Kidney (tissue), 14 donors: ENCODE results near the gene TNFRSF14. TPM values are rescaled to one million over a fixed set of nuclear protein-coding genes. Genes with fewer than 3 reads are reported as not detected.
A peak's percentile ranks its signal among the peaks of the same experiment; 100 is the strongest.

Source experiments
- DNase-seq, 5 donors: peaks; one replicate each; pipeline ENCODE4 v3.0.0-alpha.2; 2013 to 2020
- FAIRE-seq: peaks from 2 replicates; lab custom pipeline; 2012; peaks lifted over from hg19 to GRCh38; lab: Jason Lieb, UNC
- H3K27ac ChIP-seq, 2 donors: one replicate each; pipeline ENCODE4 v1.7.0; 2013; ENCODE audit warnings: low read depth in 2 of 2, low read length in 2 of 2, inconsistent platforms in 1 of 2
- H3K27me3 ChIP-seq: one replicate; pipeline ENCODE4 v1.7.1; 2013; ENCODE audit warnings: low read length, inconsistent platforms; ENCODE audit not compliant: control insufficient read depth, insufficient read depth
- H3K36me3 ChIP-seq, 3 donors: one replicate each; pipeline versions ENCODE4 v1.7.0 to v1.7.1; 2013; ENCODE audit warnings: low read length in 3 of 3, control low read depth in 1 of 3, inconsistent platforms in 1 of 3; ENCODE audit not compliant: insufficient read depth in 3 of 3, control insufficient read depth in 2 of 3
- H3K4me1 ChIP-seq, 3 donors: one replicate each; pipeline versions ENCODE4 v1.7.0 to v1.7.1; 2013; ENCODE audit warnings: low read length in 3 of 3, inconsistent platforms in 1 of 3, low read depth in 1 of 3; ENCODE audit not compliant: control insufficient read depth in 2 of 3, insufficient read depth in 2 of 3
- H3K4me3 ChIP-seq, 3 donors: one replicate each; pipeline versions ENCODE4 v1.7.0 to v1.8.1; 2013; ENCODE audit warnings: low read length in 3 of 3, control low read depth in 1 of 3, inconsistent platforms in 1 of 3
- H3K9ac ChIP-seq, 3 donors: one replicate each; pipeline versions ENCODE4 v1.7.0 to v1.7.1; 2013; ENCODE audit warnings: low read length in 3 of 3, control low read depth in 1 of 3, inconsistent platforms in 1 of 3
- H3K9me3 ChIP-seq, 3 donors: one replicate each; pipeline versions ENCODE4 v1.7.0 to v1.7.1; 2013; ENCODE audit warnings: low read length in 3 of 3, control low read depth in 1 of 3, inconsistent platforms in 1 of 3; ENCODE audit not compliant: control insufficient read depth in 2 of 3, insufficient read depth in 1 of 3
- intact Hi-C: fragments of 100-400 bp; cut with DNase I; formaldehyde crosslinking; loops from one replicate; pipeline ENCODE4 v1.11.1; 2022
- polyA plus RNA-seq: library from polyadenylated mRNA; stranded (reverse); fragments of 350-450 nt; fragmentation: Illumina TruSeq; extraction: RNeasy Lipid Tissue Mini Kit (QIAGEN cat#74804); gene quantifications from one replicate; pipeline ENCODE4 v1.2.3, GENCODE V29; 2014; ENCODE audit warnings: low read depth, low replicate concordance; ENCODE audit not compliant: insufficient read depth
- total RNA-seq: library from RNA; stranded (reverse); fragmentation: NEBNext Ultra II Directional; extraction: Animal tissue kit (Norgen Biotek cat#: 25700); gene quantifications from one replicate; pipeline ENCODE4 v1.2.1, GENCODE V29; 2021
- TF ChIP-seq, protein P1 (sequence below): IDR thresholded peaks from 3 replicates; pipeline ENCODE4 v1.5.1; 2012; ENCODE audit warnings: mild to moderate bottlenecking, moderate library complexity, borderline replicate concordance; ENCODE audit not compliant: insufficient read depth; ENCODE audit errors: extremely low read depth
- donor health status: control.
- donor health status: control.
- donor health status: control.
- donor health status: control.
- donor health status: control.
- donor health status: DM: yes; HTN: yes; CAD: no.
- donor health status: Normal renal cell carcinoma (clear cell type).

TNFRSF14 gene
- total and polyA plus RNA-seq, 2 donors from 2014 or later, result 95.0 to 99.1 TPM

- FAIRE-seq (no peak), DNase-seq (peak in 2 of 5 donors; percentile 44 to 69)
- Histone ChIP-seq H3K36me3 (no peaks in the 10 kb centered on the region), H3K27ac (no peak overlapping the region), H3K27me3 (no peaks in the 10 kb centered on the region), H3K9me3 (no peaks in the 10 kb centered on the region), H3K4me1 (peaks cover 0 to 12% (median 6%) of the 10 kb centered on the region in 3 donors), H3K4me3 (no peak overlapping the region), H3K9ac (no peak overlapping the region)
- TF ChIP-seq, protein P1, sequence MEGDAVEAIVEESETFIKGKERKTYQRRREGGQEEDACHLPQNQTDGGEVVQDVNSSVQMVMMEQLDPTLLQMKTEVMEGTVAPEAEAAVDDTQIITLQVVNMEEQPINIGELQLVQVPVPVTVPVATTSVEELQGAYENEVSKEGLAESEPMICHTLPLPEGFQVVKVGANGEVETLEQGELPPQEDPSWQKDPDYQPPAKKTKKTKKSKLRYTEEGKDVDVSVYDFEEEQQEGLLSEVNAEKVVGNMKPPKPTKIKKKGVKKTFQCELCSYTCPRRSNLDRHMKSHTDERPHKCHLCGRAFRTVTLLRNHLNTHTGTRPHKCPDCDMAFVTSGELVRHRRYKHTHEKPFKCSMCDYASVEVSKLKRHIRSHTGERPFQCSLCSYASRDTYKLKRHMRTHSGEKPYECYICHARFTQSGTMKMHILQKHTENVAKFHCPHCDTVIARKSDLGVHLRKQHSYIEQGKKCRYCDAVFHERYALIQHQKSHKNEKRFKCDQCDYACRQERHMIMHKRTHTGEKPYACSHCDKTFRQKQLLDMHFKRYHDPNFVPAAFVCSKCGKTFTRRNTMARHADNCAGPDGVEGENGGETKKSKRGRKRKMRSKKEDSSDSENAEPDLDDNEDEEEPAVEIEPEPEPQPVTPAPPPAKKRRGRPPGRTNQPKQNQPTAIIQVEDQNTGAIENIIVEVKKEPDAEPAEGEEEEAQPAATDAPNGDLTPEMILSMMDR, result no peak
- intact Hi-C loops, result no loop called here
Observed at GRCh38 chr1:2589431-2590232, 33.5 kb downstream of the TNFRSF14 start.

GRCh38 chr1:2590233-2591141 is 34.3 kb downstream of the TNFRSF14 start:
- H3K27me3 ChIP-seq, result no peaks in the 10 kb centered on the region
- H3K9ac ChIP-seq, result no peak overlapping the region
- DNase-seq (peak in 2 of 5 donors; percentile 38 to 82), FAIRE-seq (no peak)
- H3K4me3 ChIP-seq, result no peak overlapping the region
- H3K4me1 ChIP-seq, result peaks cover 0 to 10% (median 6%) of the 10 kb centered on the region in 3 donors
- no peak overlapping the region for H3K27ac ChIP-seq
- no peaks in the 10 kb centered on the region for H3K9me3 ChIP-seq
- intact Hi-C loops, result no loop called here
- TF ChIP-seq, protein P1, result no peak
- no peaks in the 10 kb centered on the region for H3K36me3 ChIP-seq

- TF ChIP-seq, protein P1, result no peak
- H3K27me3 ChIP-seq, result no peaks in the 10 kb centered on the region
- H3K9ac ChIP-seq, result no peak overlapping the region
- no peak overlapping the region for H3K4me3 ChIP-seq
- peaks cover 0 to 10% (median 6%) of the 10 kb centered on the region in 3 donors for H3K4me1 ChIP-seq
- H3K27ac ChIP-seq, result no peak overlapping the region
- DNase-seq (peak in 1 of 5 donors; percentile 17), FAIRE-seq (no peak)
- no peaks in the 10 kb centered on the region for H3K36me3 ChIP-seq
- intact Hi-C loops, result no loop called here
- no peaks in the 10 kb centered on the region for H3K9me3 ChIP-seq
Observed at GRCh38 chr1:2591233-2591580, 35.0 kb downstream of the TNFRSF14 start.
